ENCODE results near the gene NPBWR2. TPM values are rescaled to one million over a fixed set of nuclear protein-coding genes. Genes with fewer than 3 reads are reported as not detected.

NPBWR2 gene
- total RNA-seq, 4 donors from 2014 or later = not detected

DNA sequence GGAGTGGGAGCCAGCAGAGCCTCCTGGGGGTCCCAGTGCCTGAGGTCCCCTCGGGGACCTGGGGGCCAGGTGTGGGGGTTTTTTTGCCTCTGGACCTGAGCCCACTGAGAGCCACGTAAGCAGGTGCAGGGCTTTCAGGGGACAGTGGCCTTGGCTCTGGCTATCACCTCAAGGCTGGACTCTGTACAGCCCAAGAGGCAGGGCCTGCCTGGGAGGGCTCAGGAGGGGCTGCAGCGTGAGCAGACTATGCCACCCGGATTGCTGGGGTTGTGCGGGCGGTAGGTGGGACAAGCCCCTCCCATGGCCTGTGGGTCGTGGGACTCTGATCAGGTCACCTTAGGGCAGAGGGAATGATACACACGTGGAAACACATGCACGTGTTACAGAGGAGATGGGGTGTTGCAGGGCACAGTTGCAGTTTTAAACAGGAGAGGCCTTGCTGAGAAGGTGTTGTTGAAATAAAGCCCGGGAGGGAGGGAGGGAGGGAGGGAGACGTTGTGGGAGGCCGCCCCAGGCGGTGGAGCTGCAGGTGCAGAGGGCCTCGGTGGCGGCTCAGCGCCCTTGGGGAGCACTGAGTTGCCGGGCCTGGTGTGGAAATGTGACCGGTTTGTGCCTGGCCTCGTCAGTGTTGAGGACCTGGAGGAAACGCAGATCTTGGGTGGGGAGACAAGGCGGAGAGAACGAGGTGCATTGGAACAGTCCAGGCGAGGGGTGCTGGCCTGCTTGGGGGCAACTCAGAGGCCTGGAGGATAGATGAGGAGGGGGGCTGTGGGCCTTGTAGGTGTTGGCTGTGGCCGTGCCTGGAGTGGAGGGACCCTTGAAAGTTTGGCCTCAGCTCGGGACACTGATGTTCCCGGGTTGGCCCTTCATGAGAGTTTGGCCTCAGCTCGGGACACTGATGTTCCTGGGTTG lies 42.0 kb downstream of the NPBWR2 start:
- H3K36me3 ChIP-seq = peaks cover 0 to 33% (median 0%) of the 10 kb centered on the region in 3 donors
- H3K4me1 ChIP-seq = peaks cover 0 to 40% (median 20%) of the 10 kb centered on the region in 4 donors
- no peak overlapping the region for H3K27ac ChIP-seq
- WGBS, 2 donors = 52 to 56% methylated on average over 26 of the region's 27 CpGs
- no peak for DNase-seq (ENCODE audit: low spot score in 2 of 2)
- no peaks in the 10 kb centered on the region for H3K9me3 ChIP-seq
- H3K27me3 ChIP-seq = no peaks in the 10 kb centered on the region
- no peak overlapping the region for H3K4me3 ChIP-seq
- TF ChIP-seq EP300 (IDR thresholded peaks at IDR 0.05) (no peak), POLR2A (IDR thresholded peaks at IDR 0.05) (no peak)
- TF ChIP-seq, protein P1, sequence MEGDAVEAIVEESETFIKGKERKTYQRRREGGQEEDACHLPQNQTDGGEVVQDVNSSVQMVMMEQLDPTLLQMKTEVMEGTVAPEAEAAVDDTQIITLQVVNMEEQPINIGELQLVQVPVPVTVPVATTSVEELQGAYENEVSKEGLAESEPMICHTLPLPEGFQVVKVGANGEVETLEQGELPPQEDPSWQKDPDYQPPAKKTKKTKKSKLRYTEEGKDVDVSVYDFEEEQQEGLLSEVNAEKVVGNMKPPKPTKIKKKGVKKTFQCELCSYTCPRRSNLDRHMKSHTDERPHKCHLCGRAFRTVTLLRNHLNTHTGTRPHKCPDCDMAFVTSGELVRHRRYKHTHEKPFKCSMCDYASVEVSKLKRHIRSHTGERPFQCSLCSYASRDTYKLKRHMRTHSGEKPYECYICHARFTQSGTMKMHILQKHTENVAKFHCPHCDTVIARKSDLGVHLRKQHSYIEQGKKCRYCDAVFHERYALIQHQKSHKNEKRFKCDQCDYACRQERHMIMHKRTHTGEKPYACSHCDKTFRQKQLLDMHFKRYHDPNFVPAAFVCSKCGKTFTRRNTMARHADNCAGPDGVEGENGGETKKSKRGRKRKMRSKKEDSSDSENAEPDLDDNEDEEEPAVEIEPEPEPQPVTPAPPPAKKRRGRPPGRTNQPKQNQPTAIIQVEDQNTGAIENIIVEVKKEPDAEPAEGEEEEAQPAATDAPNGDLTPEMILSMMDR (IDR thresholded peaks at IDR 0.05) = no peak

GRCh38 chr20:64064145-64064698 lies 43.1 kb downstream of the NPBWR2 start:
- Histone ChIP-seq H3K9me3 (no peaks in the 10 kb centered on the region), H3K27ac (peak overlapping the region; percentile 78 to 92 (median 82)), H3K4me1 (peaks cover 0 to 40% (median 20%) of the 10 kb centered on the region in 4 donors), H3K4me3 (peak overlapping the region; percentile 64 to 97 (median 80)), H3K36me3 (peaks cover 0 to 23% (median 0%) of the 10 kb centered on the region in 3 donors), H3K27me3 (no peaks in the 10 kb centered on the region)
- 12 to 20% methylated on average over 10 of the region's 12 CpGs for WGBS, 2 donors
- TF ChIP-seq, protein P1 (IDR thresholded peaks at IDR 0.05) = no peak
- TF ChIP-seq POLR2A (IDR thresholded peaks at IDR 0.05) = no peak
- TF ChIP-seq EP300 (IDR thresholded peaks at IDR 0.05) = no peak
- DNase-seq (ENCODE audit: low spot score in 2 of 2) = no peak

DNA sequence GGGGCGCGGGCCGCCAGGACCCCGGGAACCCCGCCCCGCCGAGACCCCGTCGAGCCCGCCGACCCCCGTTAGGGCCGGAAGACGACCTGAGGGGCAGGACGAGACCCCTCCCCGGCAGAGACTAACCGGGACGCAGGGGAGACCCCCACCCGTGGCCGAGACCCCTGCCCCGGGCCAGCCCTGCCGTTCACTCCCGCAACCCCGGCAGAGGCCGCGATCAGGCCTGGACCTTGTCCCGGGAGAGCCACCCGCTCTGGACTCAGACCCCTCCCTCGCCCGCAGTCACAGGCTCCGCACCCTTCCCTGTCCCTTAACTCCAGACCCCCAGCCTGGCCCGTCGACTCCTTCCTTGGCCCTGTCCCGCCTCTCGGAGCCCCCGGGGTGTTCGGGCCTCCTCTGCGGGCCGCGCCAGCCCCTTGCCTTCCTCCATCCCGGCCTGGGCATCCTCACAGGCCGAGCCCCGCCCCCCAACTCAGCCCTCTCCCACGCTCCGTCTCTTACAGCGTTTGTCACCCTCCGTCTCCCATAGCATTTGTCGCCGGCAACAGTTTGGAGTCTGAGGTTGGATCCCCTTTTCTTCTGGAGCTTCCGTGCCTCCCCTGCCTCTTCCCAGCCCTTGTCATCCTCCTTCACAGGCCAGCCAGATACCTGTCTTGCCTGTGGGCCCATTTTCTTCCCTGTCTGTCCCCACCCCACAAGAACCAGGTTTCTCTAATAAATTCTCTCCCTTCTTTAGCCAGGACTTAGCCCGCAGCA lies 43.8 kb downstream of the NPBWR2 start:
- DNase-seq (ENCODE audit: low spot score in 2 of 2) = no peak
- 2% methylated on average over 26 to 38 of the region's 51 CpGs for WGBS, 2 donors

DNA sequence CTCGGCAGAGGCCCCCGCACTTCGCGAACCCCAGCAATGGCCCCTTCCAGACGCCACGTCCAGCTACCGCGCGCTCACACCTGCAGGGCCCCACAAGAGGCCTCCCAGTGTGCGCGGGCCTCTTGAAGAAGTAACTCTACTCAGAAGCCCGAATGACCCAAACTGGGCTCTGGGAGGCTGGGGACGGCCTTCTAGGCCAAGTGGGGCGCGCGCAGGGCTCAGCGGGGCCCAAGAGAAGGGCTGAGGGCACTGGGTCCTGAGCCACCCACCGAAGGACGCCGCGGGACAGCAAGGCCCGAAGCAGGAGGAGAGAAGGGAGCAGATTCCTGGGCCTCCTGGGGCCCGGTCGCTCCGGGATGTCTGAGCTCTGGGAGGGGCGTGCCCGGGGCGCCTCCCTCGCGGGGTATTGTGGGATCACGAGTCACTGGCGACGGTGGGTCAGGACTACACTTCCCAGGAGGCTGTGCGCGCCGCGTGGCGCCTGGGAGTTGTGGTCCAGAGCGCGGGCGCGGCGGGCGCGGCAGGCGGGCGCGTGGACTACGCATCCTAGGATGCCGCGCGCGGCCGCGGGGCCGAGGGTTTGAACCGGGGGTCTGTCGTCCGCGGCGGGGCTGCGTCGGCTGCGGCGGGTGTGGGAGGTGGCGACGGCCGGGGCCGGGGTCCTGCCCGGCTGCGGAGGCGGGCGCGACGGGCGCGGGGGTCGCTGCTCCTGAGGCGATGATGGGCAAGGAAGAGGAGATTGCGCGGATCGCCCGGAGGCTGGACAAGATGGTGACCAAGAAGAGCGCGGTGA lies 44.6 kb downstream of the NPBWR2 start, which contains the start of gene TCEA2:
TSS of gene TCEA2 (plus strand) at position 603 of the 793 bp plus-strand sequence. CDS start at position 718, 115 bp downstream.
- Histone ChIP-seq H3K4me3 (peak within 1 kb of the TSS; percentile 64 to 97 (median 80)), H3K27me3 (peaks cover 0 to 4% of the 10 kb centered on the region in 2 donors), H3K4me1 (peaks cover 0 to 47% (median 20%) of the 10 kb centered on the region in 4 donors), H3K27ac (peak within 1 kb of the TSS; percentile 78 to 92 (median 82)), H3K9me3 (no peaks in the 10 kb centered on the region), H3K36me3 (peaks cover 0 to 9% (median 0%) of the 10 kb centered on the region in 3 donors)
- 1 to 9% methylated on average over 17 to 29 of the region's 85 CpGs for WGBS, 2 donors
- peak; percentile 36 to 61 for TF ChIP-seq POLR2A (IDR thresholded peaks at IDR 0.05)
- TF ChIP-seq, protein P1 (IDR thresholded peaks at IDR 0.05) = peak in 2 of 5 experiments; percentile 20 to 34
- TF ChIP-seq EP300 (IDR thresholded peaks at IDR 0.05) = peak; percentile 84 to 85
- DNase-seq (ENCODE audit: low spot score in 2 of 2) = peak; percentile 94

More for the DNA sequence above, 43.8 kb downstream of the NPBWR2 start:
- Histone ChIP-seq H3K27me3 (no peaks in the 10 kb centered on the region), H3K36me3 (peaks cover 0 to 16% (median 0%) of the 10 kb centered on the region in 3 donors), H3K4me3 (peak overlapping the region; percentile 64 to 97 (median 80)), H3K9me3 (no peaks in the 10 kb centered on the region), H3K4me1 (peaks cover 0 to 40% (median 20%) of the 10 kb centered on the region in 4 donors), H3K27ac (peak overlapping the region; percentile 78 to 92 (median 82))
- no peak for TF ChIP-seq EP300 (IDR thresholded peaks at IDR 0.05)
